ENCODE measurements around the gene PHF19.

The PHF19 gene

DNA sequence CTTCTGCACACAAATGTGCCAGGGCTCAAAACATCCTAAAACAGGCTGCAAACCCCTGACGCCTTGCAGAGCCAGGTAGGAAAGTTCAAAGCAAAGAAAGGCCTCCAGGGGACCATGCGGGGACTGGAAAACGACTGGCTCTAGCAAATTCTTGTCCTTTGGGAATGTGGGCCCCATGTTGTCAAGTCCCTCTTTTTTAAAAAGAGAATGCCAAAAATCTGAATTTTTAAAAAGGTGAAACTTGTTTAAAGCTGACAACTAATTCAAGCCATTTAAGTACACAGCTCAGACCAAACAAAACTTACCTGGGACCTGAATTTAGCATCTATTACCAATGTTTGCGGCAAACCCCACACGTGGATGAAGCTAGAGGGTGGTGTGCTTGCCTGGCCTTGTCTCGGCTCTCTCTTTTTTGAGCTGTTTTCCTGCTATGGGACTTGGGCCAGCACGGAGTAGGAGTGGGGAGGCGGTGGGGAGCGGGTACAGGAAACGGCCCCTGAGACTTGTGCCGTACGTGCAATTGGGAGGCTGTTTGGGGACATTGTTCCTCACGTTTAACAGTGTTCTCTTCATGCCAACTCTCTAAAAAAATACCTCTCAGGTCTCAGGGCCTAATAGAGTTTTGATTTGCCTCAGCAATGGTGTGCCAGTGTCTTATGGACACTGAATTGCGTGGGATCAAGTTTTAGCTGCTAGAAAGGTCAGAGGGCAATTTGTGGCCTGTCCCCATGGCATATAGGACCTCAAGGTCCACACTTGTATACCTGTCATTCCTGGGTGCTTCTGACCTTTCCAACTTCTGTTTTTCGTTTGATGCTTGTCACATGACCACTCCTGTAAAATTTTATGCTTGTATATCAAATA, 15.1 kb upstream of the PHF19 start:
- no peak for DNase-seq

DNA sequence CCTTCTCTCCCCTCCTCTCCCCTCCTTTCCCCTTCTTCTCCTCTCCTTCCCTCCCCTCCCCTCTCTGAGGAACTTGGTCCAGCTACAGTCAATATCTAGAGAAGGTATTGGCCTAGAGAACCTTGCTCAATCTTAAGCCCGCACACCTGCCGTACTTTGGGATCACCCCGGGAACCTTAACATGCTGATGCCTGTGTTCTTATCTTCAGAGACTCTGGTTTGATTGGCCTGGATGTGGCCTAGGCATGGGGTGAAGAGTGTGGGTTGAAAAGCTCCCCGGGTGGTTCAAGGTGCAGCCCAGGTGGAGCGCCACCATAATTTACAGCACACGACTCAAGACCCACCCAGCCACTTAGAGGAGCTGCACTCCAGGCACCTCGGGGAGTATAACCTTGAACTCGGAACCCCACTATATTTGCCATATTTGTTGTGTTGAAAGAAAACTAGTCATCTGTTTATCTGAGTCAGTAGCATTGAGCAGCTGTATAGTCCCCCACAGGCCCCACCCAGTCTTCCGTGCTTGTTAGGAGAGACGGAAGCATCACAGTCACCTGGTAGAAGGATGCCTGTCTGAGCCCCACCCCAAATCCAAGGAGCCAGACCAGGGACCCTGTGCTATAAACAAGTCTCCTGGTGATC, 14.4 kb upstream of the PHF19 start:
- DNase-seq, result no peak

DNA sequence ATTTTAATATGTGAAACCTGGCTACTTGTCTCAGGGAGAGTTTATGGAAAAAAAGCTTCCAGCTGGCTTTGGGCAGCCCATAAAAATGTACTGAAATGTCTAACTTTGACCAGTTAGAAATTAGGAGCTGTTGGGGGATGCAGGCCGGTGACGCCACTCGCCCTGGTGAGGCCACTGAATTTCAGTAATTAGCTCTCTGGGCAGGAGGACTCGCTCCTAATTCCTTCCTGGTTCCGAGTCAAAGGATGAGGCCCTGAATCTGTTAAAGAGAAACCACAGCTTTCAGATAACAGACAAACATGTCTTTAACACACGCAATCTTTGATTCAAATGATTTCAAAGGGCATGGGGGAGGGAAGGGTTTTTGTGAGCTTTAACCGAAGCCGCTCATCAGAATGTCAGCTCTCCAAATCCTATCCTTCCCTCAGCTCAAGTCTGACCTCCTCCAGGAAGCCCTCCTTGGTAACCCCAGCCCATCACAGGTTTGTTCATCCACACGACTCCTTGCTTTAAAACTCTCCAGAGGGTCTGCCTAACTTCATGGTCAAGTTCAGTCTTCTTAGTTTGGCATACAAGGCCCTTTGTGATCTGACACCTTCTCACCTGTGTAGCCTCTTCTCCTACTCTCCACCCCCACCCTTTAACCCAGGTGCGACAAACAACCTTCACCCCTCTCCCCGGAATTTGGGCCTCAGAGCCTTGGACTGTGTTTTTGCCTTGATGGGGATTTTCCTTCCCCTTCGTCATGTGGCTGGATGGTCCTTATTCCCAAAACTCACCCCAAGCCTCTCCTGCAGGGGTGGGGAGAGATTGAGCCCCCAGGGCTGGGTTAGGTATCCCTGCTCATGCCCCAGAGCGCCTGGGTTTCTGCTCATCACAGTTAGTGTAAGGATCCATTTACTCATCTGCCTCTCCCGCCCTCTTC, 13.6 kb upstream of the PHF19 start:
- DNase-seq, result no peak

DNA sequence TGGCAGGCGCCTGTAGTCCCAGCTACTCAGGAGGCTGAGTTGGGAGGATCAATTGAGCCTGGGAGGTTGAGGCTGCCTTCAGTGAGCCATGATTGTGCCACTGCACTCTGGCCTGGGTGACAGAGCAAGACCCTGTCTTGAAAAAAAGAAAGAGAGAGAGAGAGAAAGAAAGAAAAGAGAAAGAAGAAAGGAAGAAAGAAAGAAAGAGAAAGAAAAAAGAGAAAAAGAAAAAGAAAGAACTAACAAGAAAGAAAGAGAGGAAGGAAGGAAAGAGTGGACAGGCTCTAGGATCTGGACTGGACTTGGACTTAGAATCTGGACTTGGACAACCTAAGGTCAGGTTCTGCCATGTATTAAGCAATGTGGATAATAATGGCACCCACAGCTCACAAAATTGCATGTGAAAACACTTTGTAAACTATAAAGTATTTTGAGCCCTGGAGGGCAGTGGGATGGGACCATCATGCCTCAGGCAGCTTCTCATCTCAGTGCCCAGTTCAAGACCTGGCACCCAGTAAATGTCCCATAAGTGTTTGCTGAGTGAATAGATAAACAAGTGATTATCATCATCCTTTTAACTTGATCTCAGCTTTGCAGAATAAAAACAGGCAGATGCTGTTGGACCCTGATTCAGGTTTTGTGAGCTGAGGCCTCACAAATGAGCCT, 12.8 kb upstream of the PHF19 start:
- DNase-seq, result no peak

DNA sequence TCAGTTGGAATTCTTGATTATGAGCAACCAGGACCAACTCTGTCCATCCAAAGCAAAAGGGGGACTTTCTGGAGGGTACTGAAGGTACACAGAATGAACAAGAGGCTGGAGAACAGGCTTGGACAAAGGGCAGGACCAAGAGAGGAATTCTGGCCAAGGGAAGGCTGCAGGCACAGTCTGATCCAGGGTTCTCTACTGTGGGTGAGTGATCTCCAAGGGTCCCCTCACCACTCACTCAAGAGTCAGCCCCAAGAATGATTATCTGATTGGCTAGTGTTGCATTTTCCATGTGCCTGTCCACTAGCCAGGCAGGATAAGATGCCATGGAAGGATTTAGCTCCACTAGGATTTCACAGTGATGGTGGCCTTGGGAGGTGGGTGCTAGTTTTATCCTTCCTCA, 11.6 kb upstream of the PHF19 start:
- no peak for DNase-seq

DNA sequence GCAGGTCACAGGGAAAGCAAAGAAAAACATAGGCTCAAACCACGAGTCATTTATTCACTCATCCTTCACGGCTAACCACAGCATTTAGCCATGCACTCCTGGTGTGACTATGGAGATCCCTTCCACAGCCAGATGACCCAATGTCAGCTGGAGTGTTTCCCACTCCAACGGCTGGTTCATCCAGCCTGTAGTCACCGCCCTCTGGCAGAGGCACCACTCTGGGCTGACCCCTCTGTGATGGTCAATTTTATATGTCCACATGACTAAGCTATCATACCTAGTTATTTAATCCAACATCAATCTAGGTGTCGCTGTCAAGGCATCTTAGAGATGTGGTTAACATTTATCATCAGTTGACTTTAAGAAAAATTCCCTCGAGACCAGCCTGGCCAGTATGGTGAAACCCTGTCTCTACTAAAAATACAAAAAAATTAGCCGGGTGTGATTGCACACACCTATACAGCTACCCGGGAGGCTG, 9.5 kb upstream of the PHF19 start:
- DNase-seq, result no peak

DNA sequence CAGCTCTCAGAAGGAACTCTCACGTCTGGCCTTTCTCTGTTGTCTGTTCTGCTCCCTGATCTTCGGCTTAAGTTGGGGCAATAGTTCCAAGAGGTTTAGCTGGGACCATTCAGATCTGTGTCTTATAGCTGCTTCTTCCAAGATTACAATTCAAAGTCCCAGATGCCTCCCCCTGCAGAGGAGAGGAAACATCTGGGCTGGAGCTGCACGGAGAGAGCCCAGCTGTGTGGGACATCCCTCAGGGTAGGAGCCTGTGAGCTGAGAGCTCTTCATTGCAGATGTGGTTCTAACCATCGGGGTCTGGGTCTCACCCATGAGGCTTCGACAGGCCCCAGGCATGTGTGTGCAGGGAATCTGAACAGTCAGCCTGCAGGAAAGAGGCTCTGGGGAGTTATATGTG, 9.0 kb upstream of the PHF19 start:
- DNase-seq, result no peak

DNA sequence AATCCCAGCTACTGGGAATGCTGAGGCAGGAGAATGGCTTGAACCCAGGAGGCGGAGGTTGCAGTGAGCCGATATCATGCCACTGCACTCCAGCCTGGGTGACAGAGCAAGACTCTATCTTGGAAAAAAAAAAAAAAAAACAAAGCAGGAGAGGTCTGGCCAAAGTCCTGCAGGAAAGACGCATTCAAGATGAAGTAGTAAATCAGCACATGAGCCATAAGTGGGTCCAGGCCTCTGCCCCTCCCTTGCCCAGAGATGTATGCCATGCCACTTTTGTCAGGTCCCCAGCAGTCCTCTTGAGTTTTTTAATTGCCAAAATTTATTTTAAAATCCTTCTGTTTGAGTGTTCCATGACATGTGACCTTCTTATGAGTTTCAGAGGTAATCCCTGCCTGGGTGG, 8.5 kb upstream of the PHF19 start:
- DNase-seq, result no peak

DNA sequence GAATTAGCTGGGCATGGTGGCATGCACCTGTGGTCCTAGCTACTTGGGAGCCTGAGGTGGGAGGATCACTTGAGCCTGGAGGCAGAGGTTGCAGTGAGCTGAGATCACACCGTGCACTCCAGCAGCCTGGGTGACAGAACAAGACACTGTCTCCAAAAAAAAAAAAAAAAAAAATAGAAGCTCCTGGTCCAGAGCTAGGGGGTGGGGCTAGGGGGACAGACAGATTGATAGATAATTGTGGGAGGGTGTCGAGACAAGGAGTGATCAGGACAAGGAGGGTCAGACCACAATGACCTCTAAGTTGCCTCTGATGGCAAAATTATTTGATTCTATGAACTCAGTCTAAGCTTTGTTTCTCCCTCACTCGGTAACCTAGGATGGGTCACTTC, 6.6 kb upstream of the PHF19 start:
- DNase-seq, result no peak

DNA sequence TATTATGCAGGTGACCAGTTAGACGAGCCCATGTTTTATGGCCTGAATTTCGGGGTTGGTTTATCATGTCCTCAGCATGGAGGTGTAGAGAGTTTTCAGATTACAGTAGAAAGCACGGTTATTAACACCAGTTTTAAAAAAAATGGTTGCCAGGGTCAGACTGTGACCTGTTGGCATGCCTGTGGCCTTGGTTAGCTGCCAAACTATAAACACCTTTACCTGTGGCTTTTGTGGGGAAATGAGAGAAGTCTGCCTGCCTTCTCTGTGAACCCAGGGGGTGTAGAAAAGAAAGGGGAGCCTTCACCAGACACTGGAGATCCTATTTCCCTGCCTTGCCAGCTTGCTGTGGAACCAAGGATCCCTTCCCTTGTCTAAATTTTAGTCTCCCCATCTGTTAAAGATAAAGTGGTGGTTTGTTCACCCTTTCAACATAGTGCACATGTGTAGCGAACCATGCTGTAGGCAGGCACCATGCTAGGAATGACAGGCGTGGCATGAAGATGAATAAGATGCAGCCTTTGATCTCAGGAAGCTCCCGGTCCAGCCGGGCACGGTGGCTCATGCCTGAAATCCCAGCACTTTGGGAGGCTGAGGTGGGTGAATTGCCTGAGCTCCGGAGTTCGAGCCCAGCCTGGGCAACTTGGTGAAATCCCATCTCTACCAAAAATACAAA, 6.1 kb upstream of the PHF19 start:
- DNase-seq, result no peak

DNA sequence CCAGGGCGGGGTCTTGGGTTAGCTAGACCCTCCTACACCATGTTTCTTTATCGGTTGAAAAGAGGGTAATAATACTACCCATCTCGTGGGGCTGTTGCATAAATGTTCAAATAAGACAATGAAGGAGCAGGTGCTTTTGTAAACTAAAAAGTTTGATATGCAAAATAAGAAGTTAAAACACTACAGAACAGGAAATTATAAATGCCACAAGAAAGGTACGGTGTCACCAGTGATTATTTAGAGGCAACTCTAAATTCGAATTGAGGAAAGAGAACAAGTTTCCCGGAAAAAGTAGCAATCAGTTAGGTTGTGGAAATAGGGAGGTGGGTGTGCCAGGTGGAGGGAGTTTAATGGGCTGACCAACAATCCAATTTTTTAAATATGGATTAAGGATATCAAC, 2.5 kb upstream of the PHF19 start:
- DNase-seq, result no peak

DNA sequence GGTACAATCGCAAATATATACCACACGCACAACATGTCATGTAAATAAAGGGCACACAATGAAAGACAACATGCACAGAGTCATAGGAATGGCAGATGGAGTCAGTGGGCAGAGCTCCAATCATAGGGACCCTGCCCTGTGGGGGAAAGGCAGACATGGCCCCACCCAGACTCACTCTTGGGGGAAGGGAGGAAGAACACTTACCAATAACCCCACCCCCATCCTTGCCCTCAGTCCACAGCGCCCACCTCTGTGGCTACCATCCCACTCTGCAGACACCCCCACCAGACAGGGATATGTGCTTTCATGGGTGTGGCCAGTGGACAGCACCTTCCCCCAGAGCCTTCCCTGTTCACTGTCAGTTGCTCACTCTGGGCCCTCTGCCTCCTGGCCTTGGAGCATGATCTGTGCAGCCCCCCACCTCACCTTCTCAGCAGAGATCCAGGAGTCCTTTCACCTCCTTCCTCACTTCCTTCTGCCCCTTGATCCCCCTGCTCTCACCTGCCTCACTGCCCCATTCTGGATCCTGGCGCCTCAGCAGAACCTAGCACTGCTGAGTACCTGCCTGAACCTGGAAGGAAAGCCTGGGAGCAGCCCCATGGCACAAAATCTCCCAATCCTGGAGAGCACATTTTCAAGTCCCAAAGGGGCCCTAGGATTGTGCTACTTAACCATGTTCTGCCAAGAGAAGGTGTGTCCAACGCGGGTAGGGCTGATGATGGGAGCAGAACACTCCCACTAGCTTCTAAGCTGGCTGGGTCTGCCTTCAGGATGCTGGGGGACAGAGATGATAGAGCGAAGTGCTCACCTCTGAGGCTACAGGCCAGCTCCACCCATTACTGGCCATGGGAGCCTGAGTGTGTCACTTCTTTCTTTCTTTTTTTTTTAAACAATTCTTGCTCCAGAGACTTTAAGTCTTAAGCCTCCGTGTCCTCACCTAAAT, 1.5 kb upstream of the PHF19 start:
- DNase-seq, result no peak

DNA sequence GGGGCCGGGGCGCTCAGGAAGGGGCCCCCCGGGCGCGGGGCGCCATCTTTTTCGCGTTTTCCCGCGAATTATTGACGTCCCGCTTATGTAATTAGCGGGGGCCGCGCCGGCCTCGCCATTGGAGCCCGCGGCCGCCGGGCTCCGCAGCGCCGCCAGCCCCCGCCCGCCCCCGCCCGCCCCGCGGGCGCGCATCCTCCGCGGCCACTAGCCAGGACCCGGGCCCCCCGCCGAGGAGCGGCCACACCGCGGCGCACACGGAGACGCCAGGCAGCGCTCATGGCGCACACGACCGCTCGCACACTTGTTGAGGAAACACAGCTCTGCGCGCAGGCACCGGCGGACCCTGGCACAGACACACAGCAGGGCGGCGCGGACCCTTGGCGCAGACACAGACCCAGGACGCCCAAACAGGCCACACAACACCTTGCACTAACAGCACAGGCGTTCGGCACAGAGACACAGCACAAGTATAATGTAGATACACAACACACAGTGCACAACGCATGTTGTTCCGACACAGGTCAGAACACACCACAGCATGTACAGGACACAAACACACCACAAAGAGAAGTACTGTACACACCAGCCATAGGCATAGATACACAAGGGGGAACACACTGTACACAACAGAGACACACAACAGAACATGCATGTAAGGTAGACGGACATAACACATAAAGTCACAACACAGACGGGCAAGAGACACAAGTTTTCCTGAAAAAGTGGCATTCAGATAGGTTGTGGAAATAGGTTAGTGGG, 467 bp upstream of the PHF19 start:
- peak; percentile 78 to 80 for DNase-seq

DNA sequence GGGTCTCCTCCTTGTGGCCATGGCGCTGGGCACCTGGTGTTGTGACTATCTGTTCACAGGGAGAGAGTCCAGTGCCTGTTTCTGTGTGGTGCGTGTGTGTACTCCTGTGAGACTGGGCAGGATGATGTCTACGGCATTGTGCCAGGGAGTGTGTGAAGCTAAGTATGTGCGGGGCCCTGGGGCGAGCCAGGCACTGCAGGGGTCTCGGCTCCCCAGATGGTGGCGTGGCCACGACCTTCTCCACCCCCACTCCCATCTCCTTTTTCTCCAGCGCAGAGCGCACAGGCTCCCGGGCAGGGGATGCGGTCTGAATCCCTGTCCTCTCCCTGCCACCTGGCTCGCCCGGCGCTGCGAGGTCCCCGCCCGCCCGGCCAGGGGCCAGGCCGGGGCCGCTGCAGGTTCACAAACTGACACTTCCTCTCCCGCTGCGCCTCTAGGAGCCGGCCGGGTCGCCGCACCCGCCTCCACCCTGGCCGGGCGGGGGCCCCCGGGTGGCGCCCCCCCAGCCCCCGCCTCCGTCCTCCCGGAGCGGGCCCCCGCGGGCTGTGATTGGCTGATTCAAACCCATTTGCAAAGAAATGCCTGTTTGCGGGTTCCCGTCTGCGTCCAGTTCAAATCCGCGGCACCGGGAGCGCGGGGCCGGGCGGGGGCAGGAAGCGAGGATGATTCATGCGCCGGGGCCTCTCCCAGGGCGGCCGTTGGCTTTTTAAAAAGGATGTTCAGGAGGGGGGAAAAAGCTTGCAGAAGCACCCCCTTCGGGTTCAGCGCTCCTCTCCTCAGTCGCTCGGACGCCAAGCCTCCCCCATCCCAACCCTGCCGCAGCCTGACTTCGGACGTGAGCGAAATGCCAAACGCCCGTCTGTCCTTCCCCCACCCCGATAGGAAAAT, 790 bp downstream of the PHF19 start:
- peak; percentile 74 to 80 for DNase-seq

DNA sequence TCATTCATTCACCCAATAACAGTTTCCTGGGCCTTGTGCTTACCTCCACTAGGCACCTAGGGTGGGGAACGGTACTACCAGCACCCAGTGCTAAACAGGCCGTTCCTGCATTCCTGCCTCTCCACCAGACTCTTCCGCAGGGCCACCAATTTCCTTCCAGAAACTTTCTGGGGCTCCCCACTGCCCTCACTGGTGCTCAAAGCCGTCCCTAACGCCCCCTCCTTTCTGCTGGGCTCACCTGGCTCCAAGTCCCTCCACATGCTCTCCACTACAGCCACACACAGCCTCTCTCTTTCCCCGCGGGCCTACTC, 1.4 kb downstream of the PHF19 start:
- DNase-seq, result no peak

DNA sequence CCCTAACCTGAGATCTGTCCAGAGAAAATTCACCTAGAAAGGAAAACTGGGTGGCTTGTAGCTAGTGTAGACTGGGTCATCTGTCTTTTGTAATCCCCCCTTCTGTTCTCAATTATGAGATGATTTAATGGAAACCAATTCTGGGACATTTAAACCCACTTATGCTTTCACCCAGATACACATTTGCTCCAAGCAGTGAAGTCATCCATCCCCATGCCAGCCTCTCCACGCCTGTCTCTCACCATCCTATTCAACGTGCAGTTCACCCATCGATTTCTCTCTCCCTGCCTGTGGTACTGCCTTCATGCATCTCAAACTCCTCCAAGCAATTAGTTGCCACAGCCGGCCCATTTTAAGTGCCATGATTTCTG, 1.8 kb downstream of the PHF19 start:
- DNase-seq, result no peak

DNA sequence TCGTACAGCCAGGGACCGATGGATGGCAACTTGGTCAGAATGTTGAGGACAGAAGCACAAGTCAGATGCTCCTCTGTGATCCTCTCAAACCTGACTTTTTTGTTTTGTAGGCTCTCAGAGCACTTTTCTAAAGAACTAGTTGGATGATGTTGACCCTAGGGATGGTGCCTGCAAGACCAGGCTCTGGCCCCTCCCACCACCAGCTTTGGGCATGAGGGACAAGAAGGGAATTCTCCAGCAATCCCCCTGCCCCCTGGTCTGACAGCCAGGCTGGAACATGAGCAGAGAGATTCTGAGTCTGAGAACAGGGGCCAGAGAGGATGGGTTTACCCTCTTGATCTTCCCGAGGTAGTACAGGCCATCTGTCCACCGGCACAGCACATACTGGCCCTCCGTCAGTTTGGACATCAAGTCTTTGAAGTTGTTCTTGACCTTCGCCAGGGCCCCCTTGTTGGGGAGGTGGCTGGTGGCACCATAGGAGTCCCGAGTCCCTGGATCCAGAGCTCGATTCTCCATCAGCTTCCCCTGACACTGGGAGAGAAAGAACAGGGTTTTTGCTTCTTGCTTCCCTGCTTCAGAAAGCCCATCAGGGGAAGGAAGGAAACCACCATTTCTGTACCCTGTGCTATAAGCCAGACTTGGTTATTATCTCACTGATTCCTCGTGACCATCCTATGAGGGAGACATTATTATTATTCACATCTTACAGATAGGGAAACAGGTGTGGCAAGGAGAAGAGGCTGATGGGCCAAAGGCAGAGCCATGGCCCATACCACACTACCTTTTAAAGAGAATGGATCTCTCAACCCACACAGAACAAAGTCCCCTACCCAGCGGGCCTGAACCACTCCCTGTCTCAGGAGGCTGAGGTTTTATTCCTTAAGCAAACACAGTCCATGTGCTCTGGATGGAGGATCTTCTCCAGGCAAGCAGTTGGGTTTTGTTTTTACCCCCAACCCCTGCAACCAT, 2.5 kb downstream of the PHF19 start:
- no peak for DNase-seq

DNA sequence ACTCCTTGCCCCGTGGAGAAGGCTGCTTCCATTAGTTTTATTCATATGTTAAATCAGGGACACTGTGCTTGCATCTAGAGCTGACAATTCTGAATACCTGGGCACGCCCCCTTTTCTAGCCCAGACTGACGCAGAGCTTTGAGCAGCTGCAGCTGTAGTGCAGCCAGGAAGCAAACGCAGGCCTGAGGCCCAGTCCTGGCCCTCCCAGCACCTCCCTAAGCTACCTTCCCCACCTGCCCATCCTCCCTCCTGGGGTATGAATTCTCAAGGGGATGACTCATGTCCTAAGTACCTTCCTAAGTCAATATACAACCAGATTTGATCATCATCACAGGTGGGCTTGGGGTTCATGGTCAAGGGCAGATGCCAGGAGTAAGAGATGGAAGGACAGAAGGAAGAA, 3.5 kb downstream of the PHF19 start:
- DNase-seq, result no peak

Measured in NCI-H1930 (cell line).